ENCODE measurements around the gene CRIM1. TPM values are rescaled to one million over a fixed set of nuclear protein-coding genes. Genes with fewer than 3 reads are reported as not detected.
A peak's percentile ranks its signal among the peaks of the same experiment; 100 is the strongest.

CRIM1 gene
- total RNA-seq, 1 experiment from 2014 or later: 24.1 TPM

- H3K4me3 Mint-ChIP-seq: no peak overlapping the region
- DNase-seq (ENCODE audit: low spot score): peak; percentile 46
- H3K27ac Mint-ChIP-seq: no peak overlapping the region
- H3K36me3 Mint-ChIP-seq: peaks cover 6% of the 10 kb centered on the region
- ChIA-PET POLR2A (interaction anchor here (1.1 to 3.6 kb wide), 3 partner anchors 11 to 104 kb away, joined by 4 to 17 read pairs (median 4); partner anchors contain the start of gene CRIM1), CTCF (interaction anchor here (0.5 to 4.9 kb wide), 46 partner anchors 9 to 936 kb away, joined by 3 to 86 read pairs (median 5); partner anchors contain the start of gene CRIM1)
- H3K9me3 Mint-ChIP-seq: no peaks in the 10 kb centered on the region
- no peak for TF ChIP-seq GTF2I (CRISPR knock-in tag; conservative IDR thresholded peaks at IDR 0.05)
- no peak for TF ChIP-seq ZNF317 (CRISPR knock-in tag; IDR thresholded peaks at IDR 0.05; ENCODE audit: borderline replicate concordance, low read depth)
- TF ChIP-seq CREM (CRISPR knock-in tag; IDR thresholded peaks at IDR 0.05): no peak
- TF ChIP-seq NFE2L1 (CRISPR knock-in tag; IDR thresholded peaks at IDR 0.05): no peak
- no peak for TF ChIP-seq ZNF671 (CRISPR knock-in tag; IDR thresholded peaks at IDR 0.05)
- no peak for TF ChIP-seq SMAD4 (CRISPR knock-in tag; IDR thresholded peaks at IDR 0.05)
- H3K27me3 Mint-ChIP-seq (ENCODE audit: low read depth): no peaks in the 10 kb centered on the region
- peak; percentile 73 for ATAC-seq
- no peaks in the 10 kb centered on the region; the same call in none of the 2 replicates for H3K4me1 Mint-ChIP-seq
Observed at GRCh38 chr2:36459725-36460137, 104.2 kb downstream of the CRIM1 start.

- peaks cover 15% of the 10 kb centered on the region for H3K36me3 Mint-ChIP-seq
- no peak overlapping the region for H3K27ac Mint-ChIP-seq
- no peak overlapping the region for H3K4me3 Mint-ChIP-seq
- ATAC-seq (peak; percentile 53), DNase-seq (ENCODE audit: low spot score) (no peak)
- ChIA-PET POLR2A (interaction anchor here (1.4 to 3.6 kb wide), 2 partner anchors 93 to 106 kb away, joined by 3 to 17 read pairs; partner anchors contain the start of gene CRIM1), CTCF (interaction anchor here (0.9 to 4.9 kb wide), 13 partner anchors 11 to 207 kb away, joined by 4 to 86 read pairs (median 18); partner anchors contain the start of gene CRIM1)
- no peaks in the 10 kb centered on the region for H3K27me3 Mint-ChIP-seq (ENCODE audit: low read depth)
- no peaks in the 10 kb centered on the region for H3K9me3 Mint-ChIP-seq
- TF ChIP-seq TEAD1 (CRISPR knock-in tag; IDR thresholded peaks at IDR 0.05) (0 out of 2 replicates have a peak, but pooled peaks have one; percentile 37), ZNF138 (CRISPR knock-in tag; conservative IDR thresholded peaks at IDR 0.05) (no peak), CREM (CRISPR knock-in tag; IDR thresholded peaks at IDR 0.05) (no peak), NFE2L1 (CRISPR knock-in tag; IDR thresholded peaks at IDR 0.05) (0 out of 2 replicates have a peak, but pooled peaks have one; percentile 38), NFYB (CRISPR knock-in tag; conservative IDR thresholded peaks at IDR 0.05; ENCODE audit: low read depth) (no peak), MAX (CRISPR knock-in tag; IDR thresholded peaks at IDR 0.05) (no peak), ZNF416 (CRISPR knock-in tag; IDR thresholded peaks at IDR 0.05) (no peak), ZNF232 (CRISPR knock-in tag; IDR thresholded peaks at IDR 0.05) (no peak), ZNF263 (CRISPR knock-in tag; IDR thresholded peaks at IDR 0.05; ENCODE audit: low read depth) (no peak), EMX1 (CRISPR knock-in tag; IDR thresholded peaks at IDR 0.05) (no peak), TCF7 (CRISPR knock-in tag; IDR thresholded peaks at IDR 0.05; ENCODE audit: low read depth) (no peak), ELF4 (CRISPR knock-in tag; IDR thresholded peaks at IDR 0.05; ENCODE audit: low read depth) (no peak)
- TF ChIP-seq, protein P1, sequence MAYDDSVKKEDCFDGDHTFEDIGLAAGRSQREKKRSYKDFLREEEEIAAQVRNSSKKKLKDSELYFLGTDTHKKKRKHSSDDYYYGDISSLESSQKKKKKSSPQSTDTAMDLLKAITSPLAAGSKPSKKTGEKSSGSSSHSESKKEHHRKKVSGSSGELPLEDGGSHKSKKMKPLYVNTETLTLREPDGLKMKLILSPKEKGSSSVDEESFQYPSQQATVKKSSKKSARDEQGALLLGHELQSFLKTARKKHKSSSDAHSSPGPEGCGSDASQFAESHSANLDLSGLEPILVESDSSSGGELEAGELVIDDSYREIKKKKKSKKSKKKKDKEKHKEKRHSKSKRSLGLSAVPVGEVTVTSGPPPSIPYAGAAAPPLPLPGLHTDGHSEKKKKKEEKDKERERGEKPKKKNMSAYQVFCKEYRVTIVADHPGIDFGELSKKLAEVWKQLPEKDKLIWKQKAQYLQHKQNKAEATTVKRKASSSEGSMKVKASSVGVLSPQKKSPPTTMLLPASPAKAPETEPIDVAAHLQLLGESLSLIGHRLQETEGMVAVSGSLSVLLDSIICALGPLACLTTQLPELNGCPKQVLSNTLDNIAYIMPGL (CRISPR knock-in tag; IDR thresholded peaks at IDR 0.05): no peak
- TF ChIP-seq, protein P2, sequence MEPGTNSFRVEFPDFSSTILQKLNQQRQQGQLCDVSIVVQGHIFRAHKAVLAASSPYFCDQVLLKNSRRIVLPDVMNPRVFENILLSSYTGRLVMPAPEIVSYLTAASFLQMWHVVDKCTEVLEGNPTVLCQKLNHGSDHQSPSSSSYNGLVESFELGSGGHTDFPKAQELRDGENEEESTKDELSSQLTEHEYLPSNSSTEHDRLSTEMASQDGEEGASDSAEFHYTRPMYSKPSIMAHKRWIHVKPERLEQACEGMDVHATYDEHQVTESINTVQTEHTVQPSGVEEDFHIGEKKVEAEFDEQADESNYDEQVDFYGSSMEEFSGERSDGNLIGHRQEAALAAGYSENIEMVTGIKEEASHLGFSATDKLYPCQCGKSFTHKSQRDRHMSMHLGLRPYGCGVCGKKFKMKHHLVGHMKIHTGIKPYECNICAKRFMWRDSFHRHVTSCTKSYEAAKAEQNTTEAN (CRISPR knock-in tag; IDR thresholded peaks at IDR 0.05): peak; percentile 18; the same call in 1 of the 2 replicates
- TF ChIP-seq, protein P3, sequence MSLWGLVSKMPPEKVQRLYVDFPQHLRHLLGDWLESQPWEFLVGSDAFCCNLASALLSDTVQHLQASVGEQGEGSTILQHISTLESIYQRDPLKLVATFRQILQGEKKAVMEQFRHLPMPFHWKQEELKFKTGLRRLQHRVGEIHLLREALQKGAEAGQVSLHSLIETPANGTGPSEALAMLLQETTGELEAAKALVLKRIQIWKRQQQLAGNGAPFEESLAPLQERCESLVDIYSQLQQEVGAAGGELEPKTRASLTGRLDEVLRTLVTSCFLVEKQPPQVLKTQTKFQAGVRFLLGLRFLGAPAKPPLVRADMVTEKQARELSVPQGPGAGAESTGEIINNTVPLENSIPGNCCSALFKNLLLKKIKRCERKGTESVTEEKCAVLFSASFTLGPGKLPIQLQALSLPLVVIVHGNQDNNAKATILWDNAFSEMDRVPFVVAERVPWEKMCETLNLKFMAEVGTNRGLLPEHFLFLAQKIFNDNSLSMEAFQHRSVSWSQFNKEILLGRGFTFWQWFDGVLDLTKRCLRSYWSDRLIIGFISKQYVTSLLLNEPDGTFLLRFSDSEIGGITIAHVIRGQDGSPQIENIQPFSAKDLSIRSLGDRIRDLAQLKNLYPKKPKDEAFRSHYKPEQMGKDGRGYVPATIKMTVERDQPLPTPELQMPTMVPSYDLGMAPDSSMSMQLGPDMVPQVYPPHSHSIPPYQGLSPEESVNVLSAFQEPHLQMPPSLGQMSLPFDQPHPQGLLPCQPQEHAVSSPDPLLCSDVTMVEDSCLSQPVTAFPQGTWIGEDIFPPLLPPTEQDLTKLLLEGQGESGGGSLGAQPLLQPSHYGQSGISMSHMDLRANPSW (CRISPR knock-in tag; conservative IDR thresholded peaks at IDR 0.05; ENCODE audit: low read depth): no peak
- TF ChIP-seq, protein P4, sequence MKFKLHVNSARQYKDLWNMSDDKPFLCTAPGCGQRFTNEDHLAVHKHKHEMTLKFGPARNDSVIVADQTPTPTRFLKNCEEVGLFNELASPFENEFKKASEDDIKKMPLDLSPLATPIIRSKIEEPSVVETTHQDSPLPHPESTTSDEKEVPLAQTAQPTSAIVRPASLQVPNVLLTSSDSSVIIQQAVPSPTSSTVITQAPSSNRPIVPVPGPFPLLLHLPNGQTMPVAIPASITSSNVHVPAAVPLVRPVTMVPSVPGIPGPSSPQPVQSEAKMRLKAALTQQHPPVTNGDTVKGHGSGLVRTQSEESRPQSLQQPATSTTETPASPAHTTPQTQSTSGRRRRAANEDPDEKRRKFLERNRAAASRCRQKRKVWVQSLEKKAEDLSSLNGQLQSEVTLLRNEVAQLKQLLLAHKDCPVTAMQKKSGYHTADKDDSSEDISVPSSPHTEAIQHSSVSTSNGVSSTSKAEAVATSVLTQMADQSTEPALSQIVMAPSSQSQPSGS (CRISPR knock-in tag; IDR thresholded peaks at IDR 0.05; ENCODE audit: borderline replicate concordance, low read depth): no peak
- H3K4me1 Mint-ChIP-seq: no peaks in the 10 kb centered on the region; the same call in none of the 2 replicates
Observed at GRCh38 chr2:36461039-36461681, 105.6 kb downstream of the CRIM1 start.
